Hepatocyte (in vitro differentiated cells): ENCODE data around the gene TROAP. TPM values are rescaled to one million over a fixed set of nuclear protein-coding genes. Genes with fewer than 3 reads are reported as not detected.

Source experiments
- DNase-seq: peaks from one replicate; pipeline ENCODE4 v3.0.0-alpha.2; 2016; ENCODE audit warnings: low spot score
- H2AFZ ChIP-seq: fragments of 200-600 bp; sonication (generic); 2 replicates; pipeline ENCODE4 v1.6.0; 2016; ENCODE audit warnings: antibody characterized with exemption, mild to moderate bottlenecking
- H3K27ac ChIP-seq: fragments of 200-600 bp; sonication (generic); 2 replicates; pipeline ENCODE4 v1.5.1; 2016; ENCODE audit warnings: mild to moderate bottlenecking
- H3K27me3 ChIP-seq: fragments of 200-600 bp; sonication (generic); 2 replicates; pipeline ENCODE4 v1.6.1; 2016
- H3K36me3 ChIP-seq: fragments of 200-600 bp; sonication (generic); replicated peaks from 2 replicates; pipeline ENCODE4 v1.5.1; 2016; ENCODE audit warnings: low read depth; ENCODE audit not compliant: insufficient read depth
- H3K4me1 ChIP-seq: fragments of 200-600 bp; sonication (generic); 2 replicates; pipeline ENCODE4 v1.5.1; 2016; ENCODE audit warnings: mild to moderate bottlenecking, moderate library complexity; ENCODE audit not compliant: insufficient read depth
- H3K4me2 ChIP-seq: fragments of 200-600 bp; sonication (generic); 2 replicates; pipeline ENCODE4 v1.6.0; 2016
- H3K4me3 ChIP-seq: fragments of 200-600 bp; sonication (generic); 2 replicates; pipeline ENCODE4 v1.5.1; 2016; ENCODE audit warnings: mild to moderate bottlenecking
- H3K79me2 ChIP-seq: fragments of 200-600 bp; sonication (generic); 2 replicates; pipeline ENCODE4 v1.6.0; 2017; ENCODE audit warnings: mild to moderate bottlenecking
- H3K9me2 ChIP-seq: fragments of 200-600 bp; sonication (generic); replicated peaks from 2 replicates; pipeline ENCODE4 v1.6.0; 2017; ENCODE audit warnings: mild to moderate bottlenecking; ENCODE audit not compliant: insufficient read depth
- H3K9me3 ChIP-seq: fragments of 200-600 bp; sonication (generic); 2 replicates; pipeline ENCODE4 v1.5.1; 2016; ENCODE audit warnings: low read depth, mild to moderate bottlenecking
- H4K20me1 ChIP-seq: fragments of 200-600 bp; sonication (generic); 2 replicates; pipeline ENCODE4 v1.6.0; 2016; ENCODE audit warnings: mild to moderate bottlenecking; ENCODE audit not compliant: insufficient read depth, poor library complexity, severe bottlenecking
- CTCF ChIP-seq: fragments of 200-600 bp; sonication (generic); IDR thresholded peaks from 2 replicates; pipeline ENCODE4 v1.5.1; 2016; ENCODE audit warnings: antibody characterized with exemption, mild to moderate bottlenecking; ENCODE audit not compliant: poor library complexity
- EZH2 ChIP-seq: fragments of 200-600 bp; sonication (generic); IDR thresholded peaks from 2 replicates; pipeline ENCODE4 v1.6.1; 2016; ENCODE audit warnings: antibody characterized with exemption, mild to moderate bottlenecking, borderline replicate concordance
- EZH2phosphoT487 ChIP-seq: fragments of 200-600 bp; sonication (generic); IDR thresholded peaks from one replicate; pipeline ENCODE4 v1.6.1; 2018; ENCODE audit warnings: antibody characterized with exemption, mild to moderate bottlenecking, low read depth, moderate library complexity; ENCODE audit not compliant: unreplicated experiment, severe bottlenecking
- WGBS: methylation state at CpG from one replicate; pipeline ENCODE4 v1.1.6; 2016; ENCODE audit warnings: low lambda C conversion rate; ENCODE audit errors: missing lambda C conversion rate; 5-methylcytosine and 5-hydroxymethylcytosine counted together
- polyA plus RNA-seq: library from polyadenylated mRNA; unstranded; fragments of >200 nt; fragmentation: Nextera tagmentation; extraction: Ambion mirVana; gene quantifications from 2 replicates; pipeline ENCODE4 v1.2.1, GENCODE V29; 2016
- total RNA-seq: library from RNA; depleted of rRNA; stranded (reverse); fragments of >200 nt; gene quantifications from 2 replicates; pipeline ENCODE4 v1.2.3, GENCODE V29; 2014

TROAP gene
- total and polyA plus RNA-seq, 2 experiments from 2014 or later = 3.4 to 8.0 TPM

GRCh38 chr12:49295082-49295936 lies 27.7 kb upstream of the TROAP start, which contains the start of gene PRPH:
Gene PRPH, plus strand, starts transcription at chr12:49295147. Its CDS starts 54 bp downstream, at chr12:49295201.
- Histone ChIP-seq H3K27me3 (peaks cover 63% of the 10 kb centered on the region), H2AFZ (no peak within 1 kb of the TSS)

GRCh38 chr12:49296034-49296835 lies 26.8 kb upstream of the TROAP start:
- Histone ChIP-seq H3K27ac (no peak overlapping the region), H4K20me1 (no peaks in the 10 kb centered on the region), H3K36me3 (no peaks in the 10 kb centered on the region), H3K4me1 (peaks cover 15% of the 10 kb centered on the region), H3K79me2 (no peaks in the 10 kb centered on the region), H3K27me3 (peaks cover 63% of the 10 kb centered on the region), H3K4me2 (peak overlapping the region; percentile 84), H2AFZ (no peak overlapping the region), H3K4me3 (no peak overlapping the region), H3K9me3 (no peaks in the 10 kb centered on the region), H3K9me2 (no peaks in the 10 kb centered on the region)
- TF ChIP-seq EZH2 (no peak), CTCF (peak; percentile 50)
- DNase-seq = peak; percentile 63
- 41% methylated on average over 53 of the region's 54 CpGs for WGBS

More at GRCh38 chr12:49295082-49295936, 27.7 kb upstream of the TROAP start, which contains the start of gene PRPH:
- H3K4me3 ChIP-seq = no peak within 1 kb of the TSS
- H3K4me1 ChIP-seq = peaks cover 15% of the 10 kb centered on the region
- H3K79me2 ChIP-seq = no peaks in the 10 kb centered on the region
- TF ChIP-seq EZH2phosphoT487 (peak; percentile 19), EZH2 (peak; percentile 91), CTCF (no peak)
- no peak within 1 kb of the TSS for H3K27ac ChIP-seq
- 7% methylated on average over 66 of the region's 82 CpGs for WGBS
- H3K9me3 ChIP-seq = no peaks in the 10 kb centered on the region
- H3K4me2 ChIP-seq = peak within 1 kb of the TSS; percentile 74
- H4K20me1 ChIP-seq = no peaks in the 10 kb centered on the region
- no peaks in the 10 kb centered on the region for H3K9me2 ChIP-seq
- H3K36me3 ChIP-seq = no peaks in the 10 kb centered on the region
- no peak for DNase-seq

- Histone ChIP-seq H3K36me3 (no peaks in the 10 kb centered on the region), H3K27ac (no peak overlapping the region), H3K27me3 (peaks cover 63% of the 10 kb centered on the region), H3K9me2 (no peaks in the 10 kb centered on the region), H3K4me2 (peak overlapping the region; percentile 84), H3K4me3 (no peak overlapping the region), H4K20me1 (no peaks in the 10 kb centered on the region), H3K4me1 (peaks cover 15% of the 10 kb centered on the region), H2AFZ (no peak overlapping the region), H3K9me3 (no peaks in the 10 kb centered on the region), H3K79me2 (no peaks in the 10 kb centered on the region)
- DNase-seq = peak; percentile 59
- WGBS = 8% methylated on average over 66 of the region's 77 CpGs
- TF ChIP-seq CTCF (peak; percentile 5), EZH2 (peak; percentile 36), EZH2phosphoT487 (no peak)
These were observed 26.0 kb upstream of the TROAP start for GRCh38 chr12:49296836-49297694.
